NB4 (cell line): Measurements from ENCODE around the gene TYR.
"Not testable (repeated sequence)": the region's sequence is repeated elsewhere in the genome, so short reads cannot be mapped to it uniquely, and the experiment has no call there.

Source experiments
- MAX ChIP-seq: IDR thresholded peaks from 2 replicates; pipeline ENCODE4 v1.6.1; 2011; ENCODE audit warnings: low read depth, low read length
- TF ChIP-seq, protein P1 (sequence below): IDR thresholded peaks from one replicate; pipeline ENCODE4 v1.5.1; 2012; ENCODE audit warnings: low read depth, low read length

DNA sequence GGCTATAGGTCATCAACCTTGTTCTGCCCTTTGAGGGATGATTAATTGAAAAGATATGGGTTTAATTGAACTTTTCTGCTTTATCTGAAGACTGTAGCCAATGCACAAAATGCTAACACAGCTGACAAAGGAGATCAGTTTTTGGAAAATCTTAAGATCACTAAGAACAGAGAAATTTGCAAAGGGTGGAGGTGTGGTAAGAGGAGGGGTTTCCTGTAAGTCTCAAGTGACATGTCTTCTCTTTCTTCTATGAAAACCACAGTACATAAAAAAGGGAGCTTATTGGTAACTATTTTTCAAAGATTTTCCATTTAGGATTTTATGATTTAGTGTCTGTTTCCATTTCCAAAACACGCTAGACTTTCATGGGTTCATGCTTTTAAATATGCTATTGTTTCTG lies 108.9 kb downstream of the TYR start:
- TF ChIP-seq, protein P1, sequence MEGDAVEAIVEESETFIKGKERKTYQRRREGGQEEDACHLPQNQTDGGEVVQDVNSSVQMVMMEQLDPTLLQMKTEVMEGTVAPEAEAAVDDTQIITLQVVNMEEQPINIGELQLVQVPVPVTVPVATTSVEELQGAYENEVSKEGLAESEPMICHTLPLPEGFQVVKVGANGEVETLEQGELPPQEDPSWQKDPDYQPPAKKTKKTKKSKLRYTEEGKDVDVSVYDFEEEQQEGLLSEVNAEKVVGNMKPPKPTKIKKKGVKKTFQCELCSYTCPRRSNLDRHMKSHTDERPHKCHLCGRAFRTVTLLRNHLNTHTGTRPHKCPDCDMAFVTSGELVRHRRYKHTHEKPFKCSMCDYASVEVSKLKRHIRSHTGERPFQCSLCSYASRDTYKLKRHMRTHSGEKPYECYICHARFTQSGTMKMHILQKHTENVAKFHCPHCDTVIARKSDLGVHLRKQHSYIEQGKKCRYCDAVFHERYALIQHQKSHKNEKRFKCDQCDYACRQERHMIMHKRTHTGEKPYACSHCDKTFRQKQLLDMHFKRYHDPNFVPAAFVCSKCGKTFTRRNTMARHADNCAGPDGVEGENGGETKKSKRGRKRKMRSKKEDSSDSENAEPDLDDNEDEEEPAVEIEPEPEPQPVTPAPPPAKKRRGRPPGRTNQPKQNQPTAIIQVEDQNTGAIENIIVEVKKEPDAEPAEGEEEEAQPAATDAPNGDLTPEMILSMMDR = not testable (repeated sequence)
- not testable (repeated sequence) for TF ChIP-seq MAX
